HL-60/S4 (cell line): Measurements from ENCODE around the gene RBFOX1.

ENCODE experiments used
- in situ Hi-C: fragments of 300-500 bp; cut with MboI; formaldehyde crosslinking; loops from 2 replicates; pipeline ENCODE4 v1.14.3; 2022; ENCODE audit warnings: low sequenced_read_pairs

The RBFOX1 gene

GRCh38 chr16:7585705-7586104 is 253.1 kb downstream of the RBFOX1 start:
- in situ Hi-C loops, result no loop called here

DNA sequence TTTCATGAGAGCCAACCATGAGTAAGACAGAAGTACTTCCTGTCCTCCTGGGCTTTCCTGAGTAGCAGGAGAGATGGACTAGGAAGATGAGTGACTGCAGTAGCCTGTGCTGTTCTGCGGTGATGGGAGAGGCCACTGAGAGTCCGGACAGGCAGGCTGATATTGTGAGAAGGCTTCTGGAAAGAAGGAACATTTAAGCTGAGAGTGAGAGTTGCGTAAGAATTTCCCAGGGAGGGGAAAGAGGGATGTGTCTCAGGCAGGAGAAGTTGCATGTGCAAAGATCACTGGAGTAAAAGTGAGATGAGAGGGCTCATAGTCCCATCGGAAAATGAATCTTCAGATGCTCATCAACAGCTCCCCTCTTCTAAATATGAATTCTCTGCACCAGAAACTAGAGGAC is 258.3 kb downstream of the RBFOX1 start:
- in situ Hi-C loops, result no loop called here

DNA sequence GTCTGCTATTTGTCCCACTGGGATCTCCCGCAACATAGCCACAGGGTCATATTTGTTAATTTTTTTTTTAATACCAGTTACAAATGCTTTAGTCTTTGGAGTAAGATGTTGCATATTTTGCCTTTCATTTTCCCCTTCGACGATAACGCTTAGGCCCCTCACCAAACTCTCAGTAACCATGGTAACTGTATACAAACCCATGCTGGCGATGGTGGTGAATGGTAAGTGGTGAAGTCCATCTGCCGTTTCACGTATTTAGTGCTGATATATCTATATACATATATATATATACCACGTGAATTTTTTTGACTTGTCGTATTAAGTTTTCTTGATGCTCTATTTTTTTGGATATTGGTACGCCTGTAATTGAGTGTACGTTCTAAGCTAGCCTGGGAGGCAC is 263.7 kb downstream of the RBFOX1 start:
- in situ Hi-C loops, result no loop called here

DNA sequence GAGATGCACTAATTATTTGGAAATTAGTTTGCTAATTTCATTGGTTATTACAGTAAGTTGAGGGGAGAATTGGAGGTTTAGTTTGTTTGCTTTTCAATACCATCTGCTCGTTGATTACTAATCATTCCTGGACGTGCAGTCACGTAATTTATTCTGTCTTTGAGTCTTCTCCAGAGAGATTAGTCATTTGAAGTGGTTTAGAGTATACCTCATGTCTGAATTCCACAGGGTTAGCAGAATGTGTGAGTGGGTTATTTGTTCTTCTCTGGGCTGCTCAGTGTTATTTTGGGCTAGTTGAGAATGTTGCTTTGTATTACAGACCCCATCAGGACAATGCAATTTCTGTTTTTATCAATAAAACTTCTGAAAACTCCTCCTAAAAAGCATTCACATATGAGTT is 265.0 kb downstream of the RBFOX1 start:
- in situ Hi-C loops, result no loop called here

GRCh38 chr16:7601100-7601499 is 268.5 kb downstream of the RBFOX1 start:
- in situ Hi-C loops, result no loop called here

DNA sequence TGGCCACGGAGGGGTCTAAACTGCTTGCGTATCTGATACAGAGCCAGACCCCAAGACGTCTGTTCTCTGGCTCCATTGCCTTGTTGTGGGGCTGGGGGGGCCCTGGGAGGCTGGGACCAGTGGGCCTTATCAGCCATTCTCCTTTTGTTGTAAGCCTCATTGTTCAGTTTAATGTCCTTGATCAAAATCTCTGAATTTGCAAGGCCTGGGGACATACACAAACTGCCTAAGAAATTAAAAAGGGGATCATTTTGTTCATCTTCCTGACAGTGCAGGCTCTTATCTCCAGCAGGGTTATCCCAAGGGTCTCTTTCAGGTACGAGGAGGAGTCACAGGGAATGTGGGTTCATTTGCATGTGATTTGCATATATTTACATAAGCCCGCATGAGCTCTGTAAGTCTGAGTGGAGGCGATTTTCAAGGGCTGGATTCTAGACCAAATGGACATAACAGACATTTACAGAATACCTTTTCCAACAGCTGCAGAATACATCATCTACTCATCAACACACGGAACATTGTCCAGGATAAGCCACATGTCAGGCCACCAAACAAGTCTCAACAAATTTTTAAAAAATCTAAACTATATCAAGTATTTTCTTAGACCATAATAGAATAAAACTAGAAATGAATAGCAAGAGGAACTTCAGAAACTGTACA is 269.8 kb downstream of the RBFOX1 start:
- in situ Hi-C loops, result no loop called here

- in situ Hi-C loops, result no loop called here
Observed at GRCh38 chr16:7605812-7606211, 273.2 kb downstream of the RBFOX1 start.

DNA sequence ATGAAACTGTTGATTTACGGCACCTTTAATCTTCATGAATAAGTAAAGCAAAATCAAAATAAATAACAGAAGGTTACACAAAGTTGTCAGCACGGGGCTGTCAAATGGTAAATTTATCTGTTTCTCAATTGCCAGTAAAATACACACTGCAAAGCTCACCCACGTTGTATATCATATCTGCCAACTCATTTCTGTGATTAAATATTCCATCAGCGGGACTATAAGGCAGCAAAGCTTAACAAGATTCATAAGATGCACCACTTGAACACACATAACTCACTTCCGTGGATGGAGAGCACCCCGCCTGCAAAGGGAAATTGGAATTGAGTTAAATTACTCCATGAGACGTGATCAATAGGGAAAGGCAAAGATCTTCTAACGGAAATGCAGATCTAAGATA is 280.0 kb downstream of the RBFOX1 start:
- in situ Hi-C loops, result no loop called here

- in situ Hi-C loops, result no loop called here
Observed at GRCh38 chr16:7613518-7613917, 280.9 kb downstream of the RBFOX1 start.

DNA sequence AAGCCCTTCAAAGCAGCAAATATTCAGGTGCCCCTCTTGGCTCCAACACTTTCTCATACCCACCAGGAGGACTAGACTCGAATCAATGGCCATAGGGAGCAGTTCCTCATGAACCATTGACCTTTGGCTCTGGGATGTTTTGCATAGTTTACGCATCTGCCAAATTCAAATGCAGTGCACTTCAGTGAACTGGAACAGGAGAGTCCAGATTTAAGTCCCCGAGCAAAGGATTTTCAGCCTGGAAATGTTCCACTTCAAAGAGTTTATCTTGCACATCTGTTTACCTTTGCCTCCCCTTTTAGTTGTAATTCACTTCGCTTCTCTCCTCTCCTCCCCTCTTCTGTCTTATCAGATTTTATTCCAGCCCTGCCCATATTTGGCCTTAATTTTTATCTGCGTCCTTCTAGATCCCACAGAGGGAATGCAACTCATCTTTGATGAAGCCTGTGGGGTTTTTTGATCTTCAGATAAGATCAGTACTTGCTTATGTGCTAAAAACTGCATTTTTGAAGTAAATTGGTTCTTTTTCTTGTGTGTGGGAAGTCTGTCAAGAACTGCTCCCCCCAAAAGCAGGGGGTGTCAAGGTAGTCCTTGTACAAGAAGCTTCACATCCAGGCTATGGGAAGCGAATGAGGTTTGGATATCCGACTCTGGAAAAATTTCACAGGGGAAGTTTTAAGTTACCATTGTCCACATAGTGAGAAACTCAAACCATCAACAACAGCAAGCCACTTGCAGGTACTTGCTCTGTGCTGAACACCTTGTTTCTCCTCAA is 281.6 kb downstream of the RBFOX1 start:
- in situ Hi-C loops, result no loop called here

DNA sequence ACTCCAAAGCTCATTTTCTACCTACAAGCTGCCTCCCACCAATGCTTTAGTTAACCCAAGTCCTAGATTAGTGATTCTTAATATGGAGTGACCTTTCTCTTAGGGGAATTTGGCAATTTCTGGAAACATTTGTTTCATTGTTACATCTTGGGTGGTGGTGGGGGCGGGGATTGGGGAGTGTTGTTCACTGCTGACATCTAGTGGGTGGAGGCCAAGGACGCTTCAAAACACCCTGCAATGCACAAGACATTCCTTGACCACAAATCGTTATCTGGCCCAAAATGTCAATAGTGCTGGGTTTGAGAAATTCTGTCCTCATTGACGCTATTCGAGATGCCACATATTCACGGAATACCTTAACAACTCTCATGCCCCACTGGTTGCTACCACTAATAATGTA is 282.9 kb downstream of the RBFOX1 start:
- in situ Hi-C loops, result no loop called here

- in situ Hi-C loops, result no loop called here
Observed at GRCh38 chr16:7624871-7625766, 292.5 kb downstream of the RBFOX1 start.

DNA sequence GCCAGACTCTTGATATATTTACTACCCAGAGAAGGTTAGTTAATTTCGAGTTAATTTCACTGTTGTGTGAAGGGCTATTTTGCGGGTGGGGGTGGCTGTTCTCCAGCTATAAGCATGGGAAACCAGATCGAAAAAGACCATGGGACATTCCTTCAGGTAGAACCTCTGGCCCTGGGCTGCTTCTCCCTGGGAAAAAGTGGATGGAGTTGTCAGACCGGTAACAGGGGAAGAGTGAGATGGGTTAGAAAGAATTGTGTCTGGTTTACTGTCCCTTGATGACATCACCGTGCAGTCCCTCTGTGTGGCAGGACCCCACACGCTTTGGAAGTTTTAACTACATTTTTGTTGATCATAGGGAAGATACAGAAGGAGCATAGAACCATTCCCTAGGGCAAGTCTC is 296.3 kb downstream of the RBFOX1 start:
- in situ Hi-C loops, result no loop called here

GRCh38 chr16:7629571-7629970 is 296.9 kb downstream of the RBFOX1 start:
- in situ Hi-C loops, result no loop called here

DNA sequence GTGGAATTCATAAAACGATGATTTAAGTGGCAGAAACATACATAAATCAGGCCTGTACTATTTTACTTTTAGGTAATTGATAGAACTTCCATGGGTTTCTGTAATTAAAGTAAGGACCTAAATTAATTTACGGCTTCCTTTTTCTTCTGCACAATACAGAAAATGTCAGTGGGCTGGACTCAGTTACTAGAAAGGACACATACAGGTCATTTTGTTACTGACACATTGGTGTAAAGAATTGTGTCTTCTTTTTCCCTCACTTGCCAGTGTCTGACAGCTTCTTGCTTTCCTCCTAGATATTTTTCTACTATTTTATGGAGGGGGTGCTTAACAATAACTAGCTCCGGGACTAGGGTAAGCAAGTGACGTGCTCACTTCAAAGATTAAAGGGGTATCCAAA is 304.8 kb downstream of the RBFOX1 start:
- in situ Hi-C loops, result no loop called here

DNA sequence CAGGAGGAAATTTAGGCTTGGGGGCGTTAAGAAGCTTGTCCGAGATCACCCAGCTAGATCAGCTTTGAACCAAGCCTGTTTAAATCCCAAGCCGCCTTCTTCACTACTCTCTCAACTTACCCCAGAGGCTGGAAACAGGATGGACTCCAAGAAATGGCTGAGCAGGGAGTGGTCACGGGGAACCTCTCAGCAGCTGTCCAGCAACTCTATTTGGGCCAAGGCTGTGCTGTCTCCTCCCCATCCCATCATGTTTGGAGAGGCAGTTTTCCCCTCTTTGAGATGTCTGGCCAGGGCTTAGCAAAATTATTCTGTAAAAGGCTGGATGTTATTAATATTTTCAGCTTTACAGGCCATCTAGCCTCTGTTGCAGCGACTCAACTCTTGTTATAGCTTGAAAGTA is 305.7 kb downstream of the RBFOX1 start:
- in situ Hi-C loops, result no loop called here

DNA sequence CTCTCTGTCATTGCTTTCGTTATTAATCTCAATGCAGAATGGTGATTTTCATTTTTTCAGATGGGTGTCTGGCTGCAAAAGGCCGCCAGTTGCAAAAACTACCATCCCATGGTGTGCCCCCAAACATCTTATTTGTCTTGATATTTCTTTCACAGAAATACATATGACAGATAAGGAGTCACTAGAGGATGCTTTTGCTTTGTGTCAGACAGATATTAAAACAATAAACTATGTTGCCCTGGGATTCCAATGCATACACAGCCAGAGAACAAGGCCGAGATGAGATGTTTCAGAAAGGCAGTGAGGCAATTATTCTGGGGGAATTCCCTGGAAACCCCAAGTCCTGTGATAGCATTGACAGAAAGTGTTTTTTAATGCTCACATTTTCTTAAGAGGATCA is 307.7 kb downstream of the RBFOX1 start:
- in situ Hi-C loops, result no loop called here

GRCh38 chr16:7644176-7644575 is 311.5 kb downstream of the RBFOX1 start:
- in situ Hi-C loops, result no loop called here

DNA sequence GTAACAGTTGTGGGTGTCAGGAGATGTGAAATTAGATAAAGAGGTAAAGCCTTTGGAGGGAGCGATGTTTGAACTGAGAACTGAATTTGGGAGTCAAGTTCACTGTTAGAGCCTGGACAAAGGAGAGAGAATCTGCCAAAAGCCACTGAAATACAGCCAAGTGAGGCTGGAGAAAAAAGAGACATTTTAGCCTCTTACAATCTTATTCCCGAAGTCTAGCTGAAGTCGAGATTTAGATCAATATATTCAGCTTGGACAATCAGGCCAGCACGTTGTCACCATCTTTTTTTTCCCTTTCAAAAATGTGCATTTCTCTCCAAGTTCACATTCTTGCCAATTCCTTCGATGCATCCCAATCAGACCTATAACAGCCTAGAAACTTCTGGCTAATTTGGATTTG is 312.2 kb downstream of the RBFOX1 start:
- in situ Hi-C loops, result no loop called here

- in situ Hi-C loops, result no loop called here
Observed at GRCh38 chr16:7646821-7647500, 314.3 kb downstream of the RBFOX1 start.

GRCh38 chr16:7650431-7650830 is 317.8 kb downstream of the RBFOX1 start:
- in situ Hi-C loops, result no loop called here
